Stimulated activated CD4-positive, alpha-beta T cell treated with anti-CD3 and anti-CD28 coated beads, TNF-alpha, amount 100 ng/mL, for 1 hour (primary cell): ENCODE measurements around the gene GOLM1.
"Not testable (repeated sequence)": the region's sequence is repeated elsewhere in the genome, so short reads cannot be mapped to it uniquely, and the experiment has no call there.

Experiments
- DNase-seq, 3 donors: peaks; one replicate each; pipeline ENCODE4 v3.0.0-alpha.2; 2020; ENCODE audit warnings: low read depth in 3 of 3, low spot score in 1 of 3

GOLM1 gene, protein sequence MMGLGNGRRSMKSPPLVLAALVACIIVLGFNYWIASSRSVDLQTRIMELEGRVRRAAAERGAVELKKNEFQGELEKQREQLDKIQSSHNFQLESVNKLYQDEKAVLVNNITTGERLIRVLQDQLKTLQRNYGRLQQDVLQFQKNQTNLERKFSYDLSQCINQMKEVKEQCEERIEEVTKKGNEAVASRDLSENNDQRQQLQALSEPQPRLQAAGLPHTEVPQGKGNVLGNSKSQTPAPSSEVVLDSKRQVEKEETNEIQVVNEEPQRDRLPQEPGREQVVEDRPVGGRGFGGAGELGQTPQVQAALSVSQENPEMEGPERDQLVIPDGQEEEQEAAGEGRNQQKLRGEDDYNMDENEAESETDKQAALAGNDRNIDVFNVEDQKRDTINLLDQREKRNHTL

GRCh38 chr9:86098824-86099700 lies at the start of gene GOLM1:
Gene GOLM1 (minus strand): TSS chr9:86099558. CDS start chr9:86079320, 20,238 bp downstream.
- DNase-seq = no peak

DNA sequence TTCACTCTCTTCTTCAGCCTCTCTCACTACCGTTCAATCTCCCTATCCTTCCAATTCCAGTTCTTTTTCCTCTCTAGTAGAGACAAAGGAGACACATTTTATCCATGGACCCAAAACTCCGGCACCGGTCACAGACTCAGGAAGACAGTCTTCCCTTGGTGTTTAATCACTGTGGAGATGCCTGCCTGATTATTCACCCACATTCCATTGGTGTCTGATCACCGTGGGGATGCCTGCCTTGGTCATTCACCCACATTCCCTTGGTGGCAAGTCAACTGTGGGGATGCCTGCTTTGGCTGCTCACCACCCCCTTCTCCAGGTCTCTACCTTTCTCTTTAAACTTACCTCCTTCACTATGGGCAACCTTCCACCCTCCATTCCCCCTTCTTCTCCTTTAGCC lies 47.3 kb upstream of the GOLM1 start:
- not testable (repeated sequence) for DNase-seq

DNA sequence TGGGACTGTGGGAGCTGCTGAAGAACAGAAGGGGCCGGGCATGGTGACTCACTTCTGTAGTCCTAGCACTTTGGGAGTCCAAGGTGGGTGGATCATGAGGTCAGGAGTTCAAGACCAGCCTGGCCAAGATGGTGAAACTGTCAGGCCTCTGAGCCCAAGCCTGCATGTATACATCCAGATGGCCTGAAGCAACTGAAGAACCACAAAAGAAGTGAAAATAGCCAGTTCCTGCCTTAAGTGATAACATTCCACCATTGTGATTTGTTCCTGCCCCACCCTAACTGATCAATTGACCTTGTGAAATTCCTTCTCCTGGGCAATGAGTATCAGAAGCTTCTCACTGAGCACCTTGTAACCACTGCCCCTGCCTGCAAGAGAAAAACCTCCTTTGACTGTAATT lies 46.6 kb upstream of the GOLM1 start:
- DNase-seq = not testable (repeated sequence)

DNA sequence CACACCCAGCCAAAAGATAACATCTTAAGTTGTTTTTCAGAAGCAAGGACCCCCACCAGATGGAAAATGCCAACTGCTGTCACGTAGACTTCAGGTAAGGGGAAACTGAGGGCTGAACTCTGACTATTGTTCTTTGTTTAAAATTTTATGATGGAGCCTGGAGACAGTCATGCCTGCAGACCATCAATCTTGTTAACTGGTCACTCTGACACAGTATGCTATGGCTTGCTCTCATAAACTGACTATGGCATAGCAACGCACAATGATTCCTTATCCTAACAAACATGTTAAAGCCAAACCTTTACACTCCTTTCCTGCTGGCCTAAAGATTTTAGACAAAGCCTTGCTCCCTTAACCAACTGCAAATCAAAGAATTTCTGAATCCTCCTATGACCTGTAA lies 43.6 kb upstream of the GOLM1 start:
- DNase-seq = no peak

DNA sequence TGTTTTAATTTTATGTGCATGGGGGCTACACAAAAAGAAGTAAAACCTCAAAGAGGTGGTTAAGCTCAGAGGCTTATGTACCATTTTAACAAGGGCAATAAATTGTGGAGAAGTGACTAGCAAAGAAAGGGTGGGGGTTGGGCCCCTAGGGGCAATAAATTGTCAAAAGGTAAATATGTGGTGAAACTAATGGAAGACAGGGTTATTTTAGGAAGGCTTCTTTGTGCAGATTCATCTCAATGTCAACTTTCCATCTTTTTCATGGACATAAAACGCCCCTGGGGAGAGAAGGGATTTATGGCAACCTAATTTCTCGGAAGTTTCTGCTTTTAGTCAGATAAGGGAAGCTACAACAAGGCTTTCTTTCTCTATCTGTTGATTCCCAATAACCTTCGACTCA lies 42.5 kb upstream of the GOLM1 start:
- no peak for DNase-seq

GRCh38 chr9:86135371-86135770 lies 36.0 kb upstream of the GOLM1 start:
- no peak for DNase-seq

- no peak for DNase-seq
These were observed 35.0 kb upstream of the GOLM1 start for GRCh38 chr9:86134361-86134760.

DNA sequence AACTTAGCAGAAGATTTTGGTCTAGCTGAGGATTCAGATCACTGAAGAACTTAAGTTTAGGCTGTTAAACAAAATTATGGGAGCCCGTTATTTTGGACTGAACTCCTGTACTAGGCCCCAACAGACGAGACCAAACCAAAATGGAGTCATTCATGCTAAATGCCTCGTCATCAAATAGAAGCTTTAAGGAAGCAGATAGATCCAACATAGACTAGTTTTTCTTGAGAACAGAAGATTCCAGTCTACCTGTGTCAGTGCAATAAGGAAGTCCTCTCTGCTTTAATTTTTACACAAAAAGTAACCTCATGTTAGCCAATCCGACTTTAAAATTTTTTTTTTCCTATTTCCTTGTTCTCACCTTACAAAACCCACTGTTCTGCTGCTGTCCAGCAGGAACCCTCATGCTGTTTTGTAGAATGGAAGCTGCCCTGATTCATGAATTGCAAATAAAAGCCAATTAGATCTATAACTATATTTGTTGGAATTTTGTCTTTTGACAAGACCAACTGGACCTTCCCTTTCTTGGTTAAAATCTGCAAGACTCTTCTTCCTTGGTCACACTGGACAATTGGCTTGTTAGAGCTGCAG lies 29.0 kb upstream of the GOLM1 start:
- no peak for DNase-seq

GRCh38 chr9:86126998-86127972 lies 27.9 kb upstream of the GOLM1 start:
- no peak for DNase-seq

DNA sequence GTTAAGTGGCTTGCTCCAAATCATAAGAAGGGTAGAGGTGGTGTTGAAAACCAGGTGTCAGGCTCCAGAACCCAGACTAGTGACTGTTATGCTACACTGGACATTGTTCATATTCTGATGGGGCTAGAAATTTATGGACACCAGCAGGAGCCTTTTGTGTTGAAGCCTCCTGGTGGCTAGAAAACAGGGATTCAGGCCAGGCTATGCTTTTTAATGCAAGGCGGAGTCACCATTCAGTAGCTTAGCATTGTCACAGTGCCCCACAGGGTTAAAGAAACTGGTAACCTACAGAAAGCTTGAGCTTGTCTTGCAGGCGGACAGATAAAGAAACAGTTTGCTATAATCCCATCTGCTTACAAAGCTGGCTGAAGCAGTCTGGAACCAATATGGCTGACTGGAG lies 23.0 kb upstream of the GOLM1 start:
- no peak for DNase-seq

GRCh38 chr9:86119457-86119856 lies 20.1 kb upstream of the GOLM1 start:
- DNase-seq = no peak

DNA sequence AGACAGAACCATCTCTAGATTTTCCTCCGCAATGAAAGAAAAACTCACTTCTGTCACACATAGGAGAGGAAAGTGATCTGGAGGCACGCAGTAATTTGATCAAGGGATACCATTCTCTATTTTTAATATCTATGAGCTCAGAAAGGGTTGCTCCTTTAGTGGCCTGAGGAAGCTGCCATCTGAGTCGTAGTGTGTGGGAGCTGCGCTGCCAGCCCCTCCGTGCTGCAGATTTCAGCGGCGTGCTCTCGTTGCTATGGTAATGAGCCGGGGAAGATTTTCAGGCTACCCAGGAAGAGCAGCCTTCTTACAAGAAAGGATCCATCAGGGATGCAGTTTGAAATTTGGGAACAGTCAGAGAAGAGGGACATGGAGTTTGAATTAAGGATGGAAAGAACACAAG lies 17.1 kb upstream of the GOLM1 start:
- no peak for DNase-seq

DNA sequence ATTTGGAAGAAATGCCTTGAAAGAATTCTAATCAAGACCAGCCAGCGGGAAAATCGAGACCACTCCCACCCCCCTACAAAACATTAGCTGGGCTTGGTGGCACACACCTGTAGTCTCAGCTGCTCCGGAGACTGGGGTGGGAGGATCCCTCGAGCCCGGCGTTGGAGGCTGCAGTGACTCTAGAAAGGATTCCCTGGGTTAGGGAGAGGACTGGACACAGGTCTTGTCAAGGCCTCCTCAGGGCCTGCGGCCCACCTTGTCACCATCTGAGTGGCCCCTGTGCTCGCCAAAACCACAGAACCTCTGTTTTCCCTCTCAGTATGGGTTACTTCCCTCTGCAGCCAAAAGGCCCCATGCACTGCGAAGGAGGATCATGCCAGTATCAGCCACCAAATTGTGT lies 16.5 kb upstream of the GOLM1 start:
- no peak for DNase-seq

- no peak for DNase-seq
These were observed 12.7 kb upstream of the GOLM1 start for GRCh38 chr9:86112057-86112456.

DNA sequence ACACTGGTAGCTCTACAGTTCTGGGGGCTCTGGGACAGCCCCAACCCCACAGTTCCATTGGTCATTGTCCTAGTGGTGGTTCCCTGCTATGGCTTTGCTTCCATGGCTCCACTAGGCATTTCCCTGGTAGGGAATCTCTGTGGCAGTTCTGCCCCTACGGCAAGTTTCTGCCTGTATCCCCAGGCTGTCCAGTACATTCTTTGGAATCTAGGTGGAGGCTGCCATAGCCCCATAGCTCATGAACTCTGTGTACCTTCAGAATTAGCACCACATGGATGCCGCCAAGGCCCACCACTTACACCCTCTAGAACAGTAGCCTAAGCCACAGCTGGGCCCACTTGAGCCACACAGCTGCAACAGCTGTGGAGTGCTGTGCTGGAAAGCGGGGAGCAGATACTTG lies 3.3 kb upstream of the GOLM1 start:
- no peak for DNase-seq

DNA sequence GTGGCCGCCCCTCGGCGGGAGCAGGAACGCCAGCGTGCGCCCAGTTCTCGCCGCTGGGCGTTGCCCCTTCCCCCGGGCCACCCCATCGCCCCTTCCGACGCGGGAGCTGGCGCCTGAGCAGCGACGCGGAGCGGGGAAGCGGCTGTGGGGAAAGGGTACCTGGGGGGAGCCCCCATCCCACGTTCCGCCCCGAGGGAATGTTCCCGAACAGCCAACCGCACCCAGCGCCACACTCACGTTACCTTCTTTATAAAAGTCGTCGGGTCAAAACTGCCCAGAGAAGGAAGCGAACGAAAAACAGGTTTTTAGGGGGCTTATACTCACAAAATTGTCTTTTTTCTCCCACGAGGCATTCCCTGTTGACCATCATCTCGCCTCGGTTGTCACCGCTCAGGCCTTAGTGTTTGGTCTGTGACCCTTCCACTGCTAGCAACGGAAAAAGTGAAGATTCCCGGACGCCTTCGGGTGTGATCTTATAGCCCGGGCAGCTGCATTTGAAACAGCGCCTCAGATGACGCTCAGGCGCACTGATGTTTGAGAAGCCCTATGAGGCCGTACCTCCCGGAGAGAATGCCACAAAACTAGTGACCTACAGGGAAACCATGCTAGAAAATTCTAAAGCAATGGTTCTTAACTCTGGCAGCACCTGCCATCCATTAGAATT lies 475 bp upstream of the GOLM1 start:
- no peak for DNase-seq

GRCh38 chr9:86097510-86098224 lies 1.7 kb downstream of the GOLM1 start:
- no peak for DNase-seq

- DNase-seq = no peak
These were observed 3.0 kb downstream of the GOLM1 start for GRCh38 chr9:86096386-86096785.

- DNase-seq = no peak
These were observed 5.4 kb downstream of the GOLM1 start for GRCh38 chr9:86093788-86094555.
